HG03039 (cell line): ENCODE measurements around the gene SPRYD3.

Experiments
- ATAC-seq: cut with Tn5 transposase; IDR thresholded peaks from one replicate; pipeline ENCODE4 v1.9.1; 2021; ENCODE audit warnings: mild to moderate bottlenecking, moderate library complexity; ENCODE audit not compliant: unreplicated experiment

The SPRYD3 gene

GRCh38 chr12:53063708-53064612, 15.2 kb downstream of the SPRYD3 start:
- ATAC-seq: no peak

- no peak for ATAC-seq
Observed at GRCh38 chr12:53062977-53063707, 16.0 kb downstream of the SPRYD3 start.

- no peak for ATAC-seq
Observed at GRCh38 chr12:53062011-53062961, 16.9 kb downstream of the SPRYD3 start.

- no peak for ATAC-seq
Observed at GRCh38 chr12:53061404-53062010, 17.7 kb downstream of the SPRYD3 start.

- no peak for ATAC-seq
Observed at GRCh38 chr12:53060721-53061276, 18.4 kb downstream of the SPRYD3 start.

GRCh38 chr12:53060064-53060720, 19.0 kb downstream of the SPRYD3 start:
- no peak for ATAC-seq

- no peak for ATAC-seq
Observed at GRCh38 chr12:53059434-53060063, 19.6 kb downstream of the SPRYD3 start.

GRCh38 chr12:53058674-53059433, 20.3 kb downstream of the SPRYD3 start:
- no peak for ATAC-seq

GRCh38 chr12:53057816-53058500, 21.2 kb downstream of the SPRYD3 start:
- no peak for ATAC-seq

GRCh38 chr12:53056901-53057300, 22.3 kb downstream of the SPRYD3 start:
- no peak for ATAC-seq

- no peak for ATAC-seq
Observed at GRCh38 chr12:53056296-53056695, 22.9 kb downstream of the SPRYD3 start.

- no peak for ATAC-seq
Observed at GRCh38 chr12:53055471-53056266, 23.5 kb downstream of the SPRYD3 start.

- ATAC-seq: peak; percentile 94
Observed at GRCh38 chr12:53054112-53054878, 24.9 kb downstream of the SPRYD3 start.

- peak; percentile 4 for ATAC-seq
Observed at GRCh38 chr12:53053218-53054111, 25.7 kb downstream of the SPRYD3 start.
